PC-3 (cell line): Measurements from ENCODE around the gene C10orf71.

Experiments used
- CTCF ChIP-seq: fragments of 300-600 bp; sonication (generic); conservative IDR thresholded peaks from 2 replicates; pipeline ENCODE4 v1.5.1; 2017; ENCODE audit warnings: antibody characterized with exemption, low read depth, mild to moderate bottlenecking, low read length
- EZH2 ChIP-seq: fragments of 300-600 bp; sonication (generic); IDR thresholded peaks from one replicate; pipeline ENCODE4 v1.6.1; 2017; ENCODE audit warnings: antibody characterized with exemption, mild to moderate bottlenecking, low read length; ENCODE audit not compliant: unreplicated experiment
- EZH2phosphoT487 ChIP-seq: fragments of 300-600 bp; sonication (generic); IDR thresholded peaks from 2 replicates; pipeline ENCODE4 v1.6.1; 2018; ENCODE audit warnings: mild to moderate bottlenecking, antibody characterized with exemption, low read length, borderline replicate concordance

- no peak for TF ChIP-seq CTCF
- TF ChIP-seq EZH2 = no peak
- TF ChIP-seq EZH2phosphoT487 = no peak
Measured at GRCh38 chr10:49269523-49269922, 29.4 kb upstream of the C10orf71 start.
